Measurements from ENCODE around the gene RHO. TPM values are rescaled to one million over a fixed set of nuclear protein-coding genes. Genes with fewer than 3 reads are reported as not detected.

Gene RHO
- total and polyA plus RNA-seq, 2 donors (not counting 3 experiments of a cell fraction or from before 2014, with no cell fraction given), result not detected

GRCh38 chr3:129577366-129577765, 48.9 kb downstream of the RHO start:
- ChIA-PET CTCF (interaction anchor here (0.8 to 2.8 kb wide), 5 partner anchors 11 to 87 kb away, joined by 3 to 10 read pairs (median 4); no protein-coding TSS in a partner anchor), POLR2A (no interaction called here)
- H2AFZ ChIP-seq (ENCODE audit: low read depth, low read length), result no peak overlapping the region
- no peak overlapping the region for H3K4me2 ChIP-seq (ENCODE audit: insufficient read depth, low read length)
- H3K79me2 ChIP-seq (ENCODE audit: control insufficient read depth, insufficient read depth, low read length), result peaks cover 17% of the 10 kb centered on the region
- no peaks in the 10 kb centered on the region for H3K9me1 ChIP-seq (replicated peaks; ENCODE audit: control insufficient read depth, extremely low read depth, insufficient read depth, low read length)
- no peaks in the 10 kb centered on the region for H3K9me3 ChIP-seq (replicated peaks; ENCODE audit: control insufficient read depth, insufficient read depth, low read length)
- no peak for FAIRE-seq
- no peak overlapping the region for H3K9ac ChIP-seq (replicated peaks; ENCODE audit: extremely low read depth, insufficient read depth, low read length)
- no peak overlapping the region for H3K27ac ChIP-seq (ENCODE audit: insufficient read depth, low read depth, low read length)
- BruUV-seq (replicated peaks), result no TSS peak
- no peak overlapping the region for H3K4me3 ChIP-seq (replicated peaks in 1 of 3; ENCODE audit: insufficient read depth in 1 of 3, low read depth in 1 of 3, low read length in 3 of 3)
- H3K4me1 ChIP-seq (ENCODE audit: control insufficient read depth, extremely low read depth, insufficient read depth, low read length), result peaks cover 12% of the 10 kb centered on the region
- intact Hi-C loops (cut with micrococcal nuclease) (no loop called here), dilution Hi-C loops (cut with MboI; ENCODE audit: extremely low pct_ligation_motif_present, low sequenced_read_pairs) (no loop called here)
- H4K20me1 ChIP-seq (replicated peaks; ENCODE audit: control insufficient read depth, extremely low read depth, insufficient read depth, low read length), result no peaks in the 10 kb centered on the region
- TF ChIP-seq MYC (IDR thresholded peaks at IDR 0.05; ENCODE audit: low read depth, low read length) (no peak), CTCF (IDR thresholded peaks at IDR 0.05; ENCODE audit: extremely low read depth in 1 of 2, insufficient read depth in 1 of 2, low read depth in 1 of 2, low read length in 2 of 2) (no peak), FOS (IDR thresholded peaks at IDR 0.05; ENCODE audit: borderline replicate concordance, insufficient read depth, low read length) (no peak), POLR2A (IDR thresholded peaks at IDR 0.05; ENCODE audit: low read depth, low read length) (no peak), EZH2 (IDR thresholded peaks at IDR 0.05; ENCODE audit: borderline replicate concordance, low read depth, low read length, severe bottlenecking) (no peak), POLR2AphosphoS5 (IDR thresholded peaks at IDR 0.05; ENCODE audit: insufficient read depth, low read depth, low read length) (no peak), GATA2 (IDR thresholded peaks at IDR 0.05; ENCODE audit: insufficient read depth, insufficient read length, low read depth, low read length) (no peak), JUN (IDR thresholded peaks at IDR 0.05; ENCODE audit: borderline replicate concordance, insufficient read depth, insufficient read length, low read depth) (no peak), MAX (IDR thresholded peaks at IDR 0.05; ENCODE audit: insufficient read depth, insufficient read length) (no peak)
- DNase-seq (ENCODE audit: low read depth, low spot score), result no peak
- no peaks in the 10 kb centered on the region for H3K27me3 ChIP-seq (ENCODE audit: control insufficient read depth in 2 of 2, insufficient read depth in 2 of 2, low read length in 2 of 2)
- H3K36me3 ChIP-seq (ENCODE audit: control insufficient read depth in 2 of 2, extremely low read depth in 1 of 2, insufficient read depth in 2 of 2, low read length in 2 of 2), result peaks cover 27 to 85% of the 10 kb centered on the region in 2 experiments

Measured in endothelial cell of umbilical vein (primary cell).